Cardiac muscle cell (in vitro differentiated cells and primary cell): Measurements from ENCODE around the gene CRYBB3. TPM values are rescaled to one million over a fixed set of nuclear protein-coding genes. Genes with fewer than 3 reads are reported as not detected.
"Not testable (repeated sequence)": the region's sequence is repeated elsewhere in the genome, so short reads cannot be mapped to it uniquely, and the experiment has no call there.

ENCODE experiments used
- DNase-seq, 2 donors: peaks; one replicate each; pipeline versions ENCODE4 v3.0.0 to v3.0.0-alpha.2; 2010 to 2017; ENCODE audit warnings: low read depth in 1 of 2, low spot score in 1 of 2
- H3K27ac ChIP-seq: fragments of 200-600 bp; sonication (generic); 2 replicates; pipeline ENCODE4 v1.5.1; 2016
- H3K27me3 ChIP-seq: fragments of 200-600 bp; sonication (generic); 2 replicates; pipeline ENCODE4 v1.6.0; 2016; ENCODE audit warnings: control low read depth
- H3K36me3 ChIP-seq: fragments of 200-600 bp; sonication (generic); 2 replicates; pipeline ENCODE4 v1.5.1; 2016; ENCODE audit warnings: control low read depth
- H3K4me1 ChIP-seq: fragments of 200-600 bp; sonication (generic); 2 replicates; pipeline ENCODE4 v1.8.1; 2017; ENCODE audit warnings: low read depth, mild to moderate bottlenecking, mixed run types
- H3K4me3 ChIP-seq: fragments of 200-600 bp; sonication (generic); 2 replicates; pipeline ENCODE4 v1.5.1; 2016; ENCODE audit warnings: mild to moderate bottlenecking
- H3K9me3 ChIP-seq: fragments of 200-600 bp; sonication (generic); 2 replicates; pipeline ENCODE4 v1.5.1; 2017; ENCODE audit warnings: low read depth, mild to moderate bottlenecking, control low read depth
- CTCF ChIP-seq: IDR thresholded peaks from 2 replicates; pipeline ENCODE4 v1.5.1; 2012; ENCODE audit warnings: low read depth, mild to moderate bottlenecking, low read length
- polyA plus RNA-seq: library from polyadenylated mRNA; unstranded; fragments of >200 nt; fragmentation: Nextera tagmentation; extraction: Ambion mirVana; gene quantifications from 2 replicates; pipeline ENCODE4 v1.2.1, GENCODE V29; 2016
- total RNA-seq: library from RNA; depleted of rRNA; stranded (reverse); fragments of >200 nt; gene quantifications from 2 replicates; pipeline ENCODE4 v1.2.3, GENCODE V29; 2016

CRYBB3 gene
- total and polyA plus RNA-seq, 2 experiments from 2014 or later = 0.21 TPM; not detected in 1

DNA sequence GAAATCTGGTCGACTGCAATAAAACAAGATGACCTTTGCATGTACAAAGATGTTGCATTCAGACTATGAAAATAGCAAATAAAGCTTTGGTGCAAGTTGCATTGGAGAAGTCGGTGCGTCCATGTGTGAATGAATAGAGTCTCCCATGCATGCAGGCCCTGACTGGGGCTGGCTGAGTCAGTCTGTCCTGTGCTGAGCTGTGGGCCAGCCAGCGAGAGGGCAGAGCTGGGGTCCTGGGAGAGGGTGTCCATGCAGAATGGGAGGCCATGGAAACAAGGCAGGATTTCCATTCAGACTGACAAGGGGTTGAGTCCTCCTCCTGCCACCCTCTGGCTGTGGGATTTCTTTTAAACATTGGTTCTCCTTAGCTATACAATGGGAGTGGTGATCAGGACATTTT, 2.3 kb upstream of the CRYBB3 start:
- Histone ChIP-seq H3K4me3 (no peak overlapping the region), H3K9me3 (no peaks in the 10 kb centered on the region), H3K4me1 (no peaks in the 10 kb centered on the region), H3K36me3 (peaks cover 6% of the 10 kb centered on the region), H3K27me3 (no peaks in the 10 kb centered on the region), H3K27ac (no peak overlapping the region)
- no peak for TF ChIP-seq CTCF
- no peak for DNase-seq

GRCh38 chr22:25200967-25201366, 1.3 kb downstream of the CRYBB3 start:
- no peaks in the 10 kb centered on the region for H3K9me3 ChIP-seq
- no peaks in the 10 kb centered on the region for H3K36me3 ChIP-seq
- no peak overlapping the region for H3K27ac ChIP-seq
- no peaks in the 10 kb centered on the region for H3K27me3 ChIP-seq
- no peaks in the 10 kb centered on the region for H3K4me1 ChIP-seq
- TF ChIP-seq CTCF = no peak
- no peak overlapping the region for H3K4me3 ChIP-seq
- no peak for DNase-seq

DNA sequence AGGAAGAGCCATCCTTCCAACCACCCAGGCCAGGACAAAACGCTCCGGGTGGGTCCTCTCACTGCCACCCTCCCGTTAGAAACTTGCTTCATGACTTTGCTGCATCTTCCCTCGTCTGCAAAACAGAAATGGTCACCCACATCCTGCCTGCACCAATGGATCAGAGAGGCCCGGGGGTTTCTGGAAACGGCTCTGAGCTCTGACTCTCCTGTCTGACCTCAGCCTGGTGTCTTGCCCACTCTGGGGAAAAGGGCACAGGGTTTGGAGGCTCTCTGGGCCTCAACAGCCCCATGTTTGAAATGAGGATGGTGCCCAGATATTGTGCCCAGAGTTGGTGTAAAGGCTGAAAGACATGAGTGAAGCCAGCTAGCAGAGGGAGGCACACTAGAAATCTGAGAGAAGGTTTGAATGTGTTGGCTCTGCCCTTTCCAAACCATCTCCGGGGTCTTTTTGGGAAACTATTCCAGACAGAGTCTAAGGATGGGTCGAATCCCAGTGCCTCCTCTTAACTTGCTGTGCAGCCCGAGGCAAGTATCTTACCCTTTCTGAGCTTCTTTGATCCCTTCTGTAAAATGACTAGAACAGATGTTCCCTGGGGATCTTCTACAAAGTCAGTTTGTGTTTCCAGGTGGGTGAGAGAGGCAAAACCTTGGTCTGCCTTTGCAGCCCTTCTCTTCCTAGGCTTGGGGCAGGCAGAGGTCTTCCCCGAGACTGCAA, 2.1 kb downstream of the CRYBB3 start:
- no peak overlapping the region for H3K4me3 ChIP-seq
- no peaks in the 10 kb centered on the region for H3K4me1 ChIP-seq
- H3K9me3 ChIP-seq = no peaks in the 10 kb centered on the region
- H3K27me3 ChIP-seq = no peaks in the 10 kb centered on the region
- no peak overlapping the region for H3K27ac ChIP-seq
- no peak for TF ChIP-seq CTCF
- DNase-seq = no peak
- no peaks in the 10 kb centered on the region for H3K36me3 ChIP-seq

DNA sequence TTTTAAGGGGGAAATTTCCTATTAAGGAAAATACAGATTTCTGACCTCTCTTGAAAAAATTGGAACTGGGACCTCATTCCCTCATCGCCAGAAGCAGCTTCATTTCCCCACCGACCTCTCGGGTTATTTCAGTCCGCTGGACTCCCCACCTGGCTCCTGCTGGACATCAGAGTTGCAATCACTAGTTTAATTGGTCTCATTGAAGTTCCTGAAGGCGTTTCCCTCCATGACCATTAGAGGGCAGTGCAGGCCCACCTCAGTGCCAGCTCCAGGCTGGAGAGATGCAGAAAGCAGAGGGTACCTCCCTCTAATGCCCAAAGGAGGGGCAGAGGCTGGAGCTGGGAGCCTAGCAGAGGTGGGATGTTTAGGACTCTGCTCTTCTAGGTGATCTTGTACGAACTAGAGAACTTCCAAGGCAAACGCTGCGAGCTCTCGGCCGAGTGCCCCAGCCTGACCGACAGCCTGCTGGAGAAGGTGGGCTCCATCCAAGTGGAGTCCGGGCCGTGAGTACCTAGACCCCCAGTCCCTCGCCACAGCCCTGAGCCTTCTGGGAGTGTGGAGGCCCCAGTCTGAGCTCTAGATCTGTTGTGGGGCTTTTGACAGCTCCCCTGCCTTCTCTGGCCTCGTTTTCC, 2.7 kb downstream of the CRYBB3 start:
- Histone ChIP-seq H3K27me3 (no peaks in the 10 kb centered on the region), H3K27ac (no peak overlapping the region), H3K36me3 (no peaks in the 10 kb centered on the region), H3K4me3 (no peak overlapping the region), H3K4me1 (no peaks in the 10 kb centered on the region), H3K9me3 (no peaks in the 10 kb centered on the region)
- peak; percentile 68 to 78 for DNase-seq
- peak; percentile 94 for TF ChIP-seq CTCF

DNA sequence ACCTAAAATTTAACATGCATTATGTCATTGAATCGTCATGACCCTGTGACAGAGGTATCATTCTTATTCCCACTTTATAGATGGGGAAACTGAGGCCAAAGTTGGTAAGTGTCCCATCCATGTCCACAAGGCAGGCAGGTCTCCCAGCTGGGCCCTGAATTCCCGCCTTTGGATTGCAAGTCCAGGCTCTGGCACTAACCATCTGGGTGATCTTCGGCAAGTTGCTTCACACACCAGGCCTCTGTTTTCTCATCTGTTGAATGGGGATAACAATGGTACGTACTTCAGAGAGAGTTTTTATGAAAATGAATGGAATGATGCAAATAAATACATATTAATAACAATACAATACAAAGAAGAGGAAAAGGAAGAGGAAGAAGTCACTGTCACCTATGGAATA, 3.4 kb downstream of the CRYBB3 start:
- no peak overlapping the region for H3K27ac ChIP-seq
- no peak for TF ChIP-seq CTCF
- DNase-seq = no peak
- H3K27me3 ChIP-seq = no peaks in the 10 kb centered on the region
- H3K4me1 ChIP-seq = no peaks in the 10 kb centered on the region
- H3K9me3 ChIP-seq = no peaks in the 10 kb centered on the region
- no peak overlapping the region for H3K4me3 ChIP-seq
- no peaks in the 10 kb centered on the region for H3K36me3 ChIP-seq

- H3K9me3 ChIP-seq, H3K4me3 ChIP-seq, H3K36me3 ChIP-seq, DNase-seq, H3K27ac ChIP-seq, H3K4me1 ChIP-seq, H3K27me3 ChIP-seq: not testable (repeated sequence)
These were observed 4.9 kb downstream of the CRYBB3 start for GRCh38 chr22:25204547-25204946.
